ENCODE data around the gene NAA38. TPM values are rescaled to one million over a fixed set of nuclear protein-coding genes. Genes with fewer than 3 reads are reported as not detected.

The NAA38 gene
- polyA plus RNA-seq, 5 donors: 58.2 to 121 (median 71.0) TPM

- peak; percentile 81 to 82 for DNase-seq
Observed at GRCh38 chr17:7843536-7844291, 13.6 kb downstream of the NAA38 start.

- no peak for DNase-seq
Observed at GRCh38 chr17:7843257-7843535, 14.2 kb downstream of the NAA38 start.

- DNase-seq: peak; percentile 59 to 64
Observed at GRCh38 chr17:7842380-7843256, 14.7 kb downstream of the NAA38 start.

- DNase-seq: peak; percentile 90 to 92
Observed at GRCh38 chr17:7841915-7842379, 15.4 kb downstream of the NAA38 start.

- no peak for DNase-seq
Observed at GRCh38 chr17:7841396-7841914, 15.9 kb downstream of the NAA38 start.

GRCh38 chr17:7840875-7841274, 16.5 kb downstream of the NAA38 start:
- no peak for DNase-seq

- DNase-seq: no peak
Observed at GRCh38 chr17:7840441-7840840, 16.9 kb downstream of the NAA38 start.

- no peak for DNase-seq
Observed at GRCh38 chr17:7839876-7840261, 17.5 kb downstream of the NAA38 start.

GRCh38 chr17:7839190-7839875, 18.0 kb downstream of the NAA38 start:
- no peak for DNase-seq

- DNase-seq: peak in 1 of 2 donors; percentile 56
Observed at GRCh38 chr17:7838090-7839075, 19.0 kb downstream of the NAA38 start.

- DNase-seq: no peak
Observed at GRCh38 chr17:7837408-7838088, 19.8 kb downstream of the NAA38 start.

- DNase-seq: peak; percentile 85 to 88
Observed at GRCh38 chr17:7836596-7837407, 20.6 kb downstream of the NAA38 start.

- DNase-seq: peak; percentile 61 to 67
Observed at GRCh38 chr17:7835814-7836595, 21.4 kb downstream of the NAA38 start.

GRCh38 chr17:7834957-7835813, 22.2 kb downstream of the NAA38 start:
- DNase-seq: peak; percentile 100

GRCh38 chr17:7834542-7834956, 22.8 kb downstream of the NAA38 start:
- DNase-seq: no peak

GRCh38 chr17:7833795-7834541, 23.4 kb downstream of the NAA38 start, which contains the start of gene KDM6B:
TSS of gene KDM6B (plus strand) at chr17:7834217. CDS start at chr17:7845555, 11,338 bp downstream.
- peak; percentile 93 for DNase-seq

Data from right lung (tissue), 5 donors.